K562 (cell line): Measurements from ENCODE around the gene MYO9A. TPM values are rescaled to one million over a fixed set of nuclear protein-coding genes. Genes with fewer than 3 reads are reported as not detected.

ENCODE experiments used
- ARID2 ChIP-seq: fragments of 450-650 bp; IDR thresholded peaks from 2 replicates; pipeline ENCODE4 v1.6.1; 2017; ENCODE audit warnings: antibody characterized with exemption, mild to moderate bottlenecking
- BRCA1 ChIP-seq, 2 experiments: fragments of 450-650 bp in 1 of 2; sonication (generic) in 1 of 2; formaldehyde crosslinking in 1 of 2; IDR thresholded peaks; 2 replicates each; pipeline versions ENCODE4 v1.5.0 to v1.6.1; 2017 to 2020; ENCODE audit warnings: mild to moderate bottlenecking in 1 of 2, missing genetic modification reagents in 1 of 2
- CEBPB ChIP-seq: fragments of 450-650 bp; IDR thresholded peaks from 2 replicates; pipeline ENCODE4 v1.6.1; 2016; ENCODE audit warnings: missing genetic modification characterization, missing compliant biosample characterization
- FOXP1 ChIP-seq: sonication (generic); formaldehyde crosslinking; IDR thresholded peaks from 2 replicates; pipeline ENCODE4 v1.8.0; 2022; ENCODE audit warnings: mild to moderate bottlenecking, missing genetic modification reagents
- GTF2E2 ChIP-seq: fragments of 200-800 bp; sonication (Bioruptor generic); IDR thresholded peaks from 2 replicates; pipeline ENCODE4 v1.6.1; 2016; ENCODE audit warnings: missing genetic modification characterization, missing compliant biosample characterization
- KDM2B ChIP-seq: fragments of 250-450 bp; sonication (Bioruptor Pico); IDR thresholded peaks from 2 replicates; pipeline ENCODE4 v1.8.0; 2021; ENCODE audit warnings: mild to moderate bottlenecking, moderate library complexity
- MAFK ChIP-seq: IDR thresholded peaks from 2 replicates; pipeline ENCODE4 v1.6.1; 2011; ENCODE audit warnings: low read length, improper control_type of control experiment
- MBD2 ChIP-seq: sonication (generic); IDR thresholded peaks from 2 replicates; pipeline ENCODE4 v1.6.1; 2016; ENCODE audit warnings: low read depth, borderline replicate concordance
- MECOM ChIP-seq: fragments of 250-450 bp; sonication (Bioruptor Pico); IDR thresholded peaks from 2 replicates; pipeline ENCODE4 v1.8.0; 2022; ENCODE audit warnings: inconsistent platforms
- MTA3 ChIP-seq: fragments of 450-650 bp; formaldehyde crosslinking; IDR thresholded peaks from 2 replicates; pipeline ENCODE4 v1.6.1; 2017; ENCODE audit warnings: mild to moderate bottlenecking, borderline replicate concordance
- NFXL1 ChIP-seq: fragments of 450-650 bp; formaldehyde crosslinking; IDR thresholded peaks from 2 replicates; pipeline ENCODE4 v1.4.0; 2021; ENCODE audit warnings: mild to moderate bottlenecking
- NFYB ChIP-seq: IDR thresholded peaks from 2 replicates; pipeline ENCODE4 v1.6.1; 2011; ENCODE audit warnings: mild to moderate bottlenecking, moderate library complexity; ENCODE audit not compliant: insufficient read length; ENCODE audit errors: extremely low read depth
- NONO ChIP-seq, 2 experiments: fragments of 200-400 bp in 1 of 2; fragments of 450-650 bp in 1 of 2; formaldehyde crosslinking in 1 of 2; IDR thresholded peaks; 2 replicates each; pipeline ENCODE4 v1.6.1; 2017; ENCODE audit warnings: low read depth in 2 of 2, mild to moderate bottlenecking in 2 of 2, moderate library complexity in 2 of 2, low read length in 1 of 2
- PHB ChIP-seq: fragments of 250-450 bp; sonication (Bioruptor Pico); IDR thresholded peaks from 2 replicates; pipeline ENCODE4 v1.5.0; 2021
- RB1 ChIP-seq: fragments of 450-650 bp; IDR thresholded peaks from 2 replicates; pipeline ENCODE4 v1.6.1; 2017; ENCODE audit warnings: low read depth, mild to moderate bottlenecking
- SMARCE1 ChIP-seq: fragments of 450-650 bp; IDR thresholded peaks from 2 replicates; pipeline ENCODE4 v1.7.1; 2016; ENCODE audit warnings: mild to moderate bottlenecking
- ZFPM2 ChIP-seq: fragments of 250-450 bp; sonication (Bioruptor Pico); IDR thresholded peaks from 2 replicates; pipeline ENCODE4 v1.5.1; 2022; ENCODE audit warnings: mild to moderate bottlenecking
- ZNF12 ChIP-seq: sonication (generic); formaldehyde crosslinking; IDR thresholded peaks from 2 replicates; pipeline ENCODE4 v1.4.0; 2020; ENCODE audit warnings: mild to moderate bottlenecking, missing genetic modification reagents
- ZNF133 ChIP-seq: fragments of 250-450 bp; sonication (Bioruptor Pico); IDR thresholded peaks from 2 replicates; pipeline ENCODE4 v1.4.0; 2020; ENCODE audit warnings: mild to moderate bottlenecking
- ZNF274 ChIP-seq: IDR thresholded peaks from 2 replicates; pipeline ENCODE4 v1.6.1; 2011; ENCODE audit warnings: low read depth, mild to moderate bottlenecking, low read length, moderate library complexity, borderline replicate concordance
- ZNF695 ChIP-seq: fragments of 450-650 bp; formaldehyde crosslinking; IDR thresholded peaks from 2 replicates; pipeline ENCODE4 v1.4.0; 2020; ENCODE audit warnings: mild to moderate bottlenecking, moderate library complexity
- polyA plus RNA-seq, 8 experiments: library from polyadenylated mRNA; depleted of rRNA in 4 of 8; stranded (reverse) in 5 of 8; unstranded in 3 of 8; fragments of >200 nt; fragmentation: Nextera tagmentation in 2 of 8; fragmentation: Illumina TruSeq in 1 of 8; extraction: Ambion mirVana in 2 of 8; extraction: Trizol in 1 of 8; gene quantifications; 2 replicates each; pipeline versions ENCODE4 v1.2.1 to v1.2.3, GENCODE V29; 2011 to 2014; ENCODE audit warnings: inconsistent platforms in 1 of 8, missing spikeins in 1 of 8
- total RNA-seq, 7 experiments: library from RNA; depleted of rRNA in 6 of 7; stranded (reverse); fragments of >200 nt in 6 of 7; fragmentation: Illumina TruSeq in 2 of 7; extraction: Trizol in 2 of 7; gene quantifications; 2 replicates each; pipeline versions ENCODE4 v1.2.1 to v1.2.3, GENCODE V29; 2011 to 2021; ENCODE audit warnings: low replicate concordance in 1 of 7
- TF ChIP-seq, protein P1 (sequence below): IDR thresholded peaks from 2 replicates; pipeline ENCODE4 v1.6.1; 2011; ENCODE audit not compliant: insufficient read length; ENCODE audit errors: extremely low read depth

MYO9A gene
- total and polyA plus RNA-seq, 9 of the 15 experiments (the other 6 are each of a cell fraction or from before 2014, with no cell fraction given), result 1.9 to 15.4 (median 5.8) TPM

DNA sequence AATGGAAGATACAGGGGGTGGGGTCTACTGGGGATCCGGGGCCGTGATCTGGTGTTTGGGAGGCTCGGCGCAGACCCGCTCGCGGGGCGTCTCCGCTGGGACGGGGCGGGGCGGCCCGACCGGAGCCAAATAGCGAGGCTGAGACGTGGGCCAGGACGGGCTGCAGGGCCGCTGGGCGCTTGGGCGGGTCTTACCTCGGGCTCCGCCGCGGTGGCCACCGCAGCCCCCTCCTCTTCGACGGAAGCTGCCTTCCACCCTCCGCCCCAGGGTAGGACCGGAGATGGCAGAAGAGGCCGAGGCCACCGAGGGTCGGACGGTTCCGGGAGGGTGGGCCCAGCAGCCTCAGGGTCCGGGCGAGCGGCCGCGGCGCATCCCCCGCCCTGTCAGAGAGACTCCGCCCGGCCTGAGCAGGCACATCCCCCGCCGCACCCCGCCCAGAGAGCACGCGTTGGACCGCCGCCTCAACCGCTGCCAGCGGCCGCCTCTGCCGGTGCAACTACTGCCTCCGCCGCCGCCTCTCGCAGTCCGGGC lies 399 bp downstream of the MYO9A start (continued):
- TF ChIP-seq FOXP1 (peak; percentile 75; the same call in 1 of the 2 replicates), KDM2B (CRISPR knock-in tag) (no peak), MTA3 (peak; percentile 48; the same call in 1 of the 2 replicates), NFYB (no peak), ZNF133 (CRISPR knock-in tag) (no peak), NFXL1 (CRISPR knock-in tag) (no peak), ZNF12 (no peak), ZNF274 (no peak), BRCA1 (IDR thresholded peaks at IDR 0.05) (no peak), BRCA1 (CRISPR knock-in tag; IDR thresholded peaks at IDR 0.05) (no peak), MECOM (no peak), PHB (CRISPR knock-in tag) (peak; percentile 59; the same call in 1 of the 2 replicates), SMARCE1 (no peak), ARID2 (no peak), GTF2E2 (tag) (no peak), ZNF695 (CRISPR knock-in tag) (no peak), NONO (IDR thresholded peaks at IDR 0.05; ENCODE audit: low read depth in 2 of 2, low read length in 1 of 2) (peak; percentile 29 to 61; a peak in 2 of 4 replicates), RB1 (peak; percentile 64; the same call in 1 of the 2 replicates), ZFPM2 (CRISPR knock-in tag) (no peak), CEBPB (tag) (no peak), MAFK (no peak), MBD2 (no peak)
- TF ChIP-seq, protein P1, sequence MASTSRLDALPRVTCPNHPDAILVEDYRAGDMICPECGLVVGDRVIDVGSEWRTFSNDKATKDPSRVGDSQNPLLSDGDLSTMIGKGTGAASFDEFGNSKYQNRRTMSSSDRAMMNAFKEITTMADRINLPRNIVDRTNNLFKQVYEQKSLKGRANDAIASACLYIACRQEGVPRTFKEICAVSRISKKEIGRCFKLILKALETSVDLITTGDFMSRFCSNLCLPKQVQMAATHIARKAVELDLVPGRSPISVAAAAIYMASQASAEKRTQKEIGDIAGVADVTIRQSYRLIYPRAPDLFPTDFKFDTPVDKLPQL, result no peak
